Fibroblast of lung (primary cell): ENCODE measurements around the gene GDF7. TPM values are rescaled to one million over a fixed set of nuclear protein-coding genes. Genes with fewer than 3 reads are reported as not detected.

Experiments
- DNase-seq, 2 donors: peaks; one replicate each; pipeline versions ENCODE4 v3.0.0 to v3.0.0-alpha.2; 2010; ENCODE audit warnings: low read depth in 2 of 2
- H2AFZ ChIP-seq: 2 replicates; pipeline ENCODE4 v1.5.1; 2012; ENCODE audit warnings: low read length, control low read depth, inconsistent platforms
- H3K27ac ChIP-seq: 2 replicates; pipeline ENCODE4 v1.5.1; 2011; ENCODE audit warnings: low read length, control low read depth; ENCODE audit not compliant: insufficient read depth
- H3K27me3 ChIP-seq: 2 replicates; pipeline ENCODE4 v1.5.1; 2011; ENCODE audit warnings: mild to moderate bottlenecking, low read length; ENCODE audit not compliant: control insufficient read depth, insufficient read depth
- H3K36me3 ChIP-seq: 2 replicates; pipeline ENCODE4 v1.5.1; 2011; ENCODE audit warnings: low read length; ENCODE audit not compliant: control insufficient read depth, insufficient read depth
- H3K4me1 ChIP-seq: 2 replicates; pipeline ENCODE4 v1.5.1; 2011; ENCODE audit warnings: low read length; ENCODE audit not compliant: control insufficient read depth, insufficient read depth; ENCODE audit errors: extremely low read depth
- H3K4me2 ChIP-seq: 2 replicates; pipeline ENCODE4 v1.5.1; 2011; ENCODE audit warnings: low read length, control low read depth; ENCODE audit not compliant: insufficient read depth; ENCODE audit errors: extremely low read depth
- H3K4me3 ChIP-seq, 4 experiments: fragments of 200-600 bp in 1 of 4; sonication (generic) in 1 of 4; replicated peaks in 1 of 4; 2 replicates each; pipeline ENCODE4 v1.5.1; 2011 to 2016; ENCODE audit warnings: low read length in 4 of 4, low read depth in 3 of 4, mild to moderate bottlenecking in 3 of 4, control low read depth in 2 of 4, inconsistent platforms in 1 of 4, mixed read lengths in 1 of 4; ENCODE audit not compliant: insufficient read depth in 1 of 4; ENCODE audit errors: control extremely low read depth in 1 of 4
- H3K79me2 ChIP-seq: 2 replicates; pipeline ENCODE4 v1.5.1; 2012; ENCODE audit warnings: mild to moderate bottlenecking, low read length, inconsistent platforms; ENCODE audit not compliant: control insufficient read depth, insufficient read depth
- H3K9ac ChIP-seq: 2 replicates; pipeline ENCODE4 v1.5.1; 2011; ENCODE audit warnings: mild to moderate bottlenecking, low read length, control low read depth; ENCODE audit not compliant: insufficient read depth
- H3K9me3 ChIP-seq: 2 replicates; pipeline ENCODE4 v1.5.1; 2012; ENCODE audit warnings: low read depth, low read length; ENCODE audit not compliant: control insufficient read depth, insufficient read depth
- H4K20me1 ChIP-seq: 2 replicates; pipeline ENCODE4 v1.5.1; 2011; ENCODE audit warnings: low read length; ENCODE audit not compliant: control insufficient read depth, insufficient read depth; ENCODE audit errors: extremely low read depth
- CTCF ChIP-seq, 2 donors: IDR thresholded peaks in 1 of 2; conservative IDR thresholded peaks in 1 of 2; 1 replicate in 1 of 2; 2 replicates in 1 of 2; pipeline ENCODE4 v1.5.1; 2011 to 2012; ENCODE audit warnings: low read length in 2 of 2, control low read depth in 1 of 2, inconsistent platforms in 1 of 2, low read depth in 1 of 2, mild to moderate bottlenecking in 1 of 2
- EZH2 ChIP-seq: IDR thresholded peaks from 2 replicates; pipeline ENCODE4 v1.5.1; 2012; ENCODE audit warnings: low read length, control low read depth, mild to moderate bottlenecking; ENCODE audit errors: missing control alignments
- polyA plus RNA-seq, 2 donors: library from polyadenylated mRNA; depleted of rRNA in 1 of 2; stranded (reverse) in 1 of 2; unstranded in 1 of 2; fragments of >200 nt; gene quantifications; 2 replicates each; pipeline ENCODE4 v1.2.1, GENCODE V29; 2011 to 2012; ENCODE audit warnings: missing spikeins in 1 of 2
- total RNA-seq: library from RNA; depleted of rRNA; stranded (reverse); fragments of >200 nt; gene quantifications from 2 replicates; pipeline ENCODE4 v1.2.1, GENCODE V29; 2014

The GDF7 gene
- total and polyA plus RNA-seq, 2 donors (not counting 1 experiment from before 2014, with no cell fraction given), result 0.33 TPM; not detected in 1

DNA sequence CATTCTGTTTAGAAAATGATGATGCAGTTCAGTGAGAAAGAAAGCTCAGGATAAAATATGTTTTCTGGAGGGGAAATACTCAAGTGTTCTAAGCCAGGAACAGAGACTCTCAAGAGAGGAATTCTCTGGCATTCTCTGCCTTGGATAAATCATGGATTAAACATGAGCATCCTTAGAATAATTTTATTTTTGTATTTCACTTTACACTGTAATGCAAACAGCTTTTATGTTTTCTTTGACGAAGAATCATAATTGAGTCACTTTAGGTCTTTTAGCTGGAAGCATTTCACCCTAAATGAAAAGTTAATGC, 11.1 kb downstream of the GDF7 start:
- Histone ChIP-seq H3K27ac (no peak overlapping the region), H3K9me3 (no peaks in the 10 kb centered on the region), H3K79me2 (no peaks in the 10 kb centered on the region), H4K20me1 (no peaks in the 10 kb centered on the region), H3K4me3 (no peak overlapping the region), H3K9ac (no peak overlapping the region), H3K4me1 (peaks cover 7% of the 10 kb centered on the region), H3K36me3 (peaks cover 2% of the 10 kb centered on the region), H2AFZ (no peak overlapping the region), H3K4me2 (no peak overlapping the region), H3K27me3 (peaks cover 6% of the 10 kb centered on the region)
- TF ChIP-seq CTCF (conservative IDR thresholded peaks at IDR 0.05 in 1 of 2, IDR thresholded peaks at IDR 0.05 in 1 of 2; ENCODE audit: low read depth in 1 of 2, low read length in 2 of 2) (no peak), EZH2 (no peak)
- DNase-seq, result no peak

DNA sequence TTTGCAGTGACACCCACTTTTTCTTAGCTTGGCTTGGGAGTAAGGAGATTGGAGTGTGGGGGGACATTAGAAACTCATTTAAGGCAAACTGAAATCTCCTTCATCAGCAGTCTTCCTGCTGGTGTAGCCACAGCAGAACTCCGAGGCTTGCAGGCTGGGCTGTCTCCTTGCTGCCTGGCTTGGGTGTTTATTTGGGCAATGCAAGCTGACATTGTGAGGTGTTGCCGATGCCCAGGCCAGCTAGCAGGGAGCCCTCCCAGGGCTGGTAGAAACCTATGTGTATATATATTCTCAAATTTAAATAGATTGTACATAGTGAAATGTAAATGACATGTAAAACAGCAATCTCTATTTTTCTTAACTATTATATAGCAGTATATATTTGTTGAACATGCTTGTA, 11.8 kb downstream of the GDF7 start:
- Histone ChIP-seq H3K27me3 (peaks cover 4% of the 10 kb centered on the region), H4K20me1 (no peaks in the 10 kb centered on the region), H3K79me2 (no peaks in the 10 kb centered on the region), H3K9me3 (no peaks in the 10 kb centered on the region), H3K27ac (no peak overlapping the region), H3K4me2 (no peak overlapping the region), H3K4me3 (no peak overlapping the region), H3K36me3 (peaks cover 2% of the 10 kb centered on the region), H3K9ac (no peak overlapping the region), H3K4me1 (peaks cover 7% of the 10 kb centered on the region), H2AFZ (no peak overlapping the region)
- TF ChIP-seq CTCF (conservative IDR thresholded peaks at IDR 0.05 in 1 of 2, IDR thresholded peaks at IDR 0.05 in 1 of 2; ENCODE audit: low read depth in 1 of 2, low read length in 2 of 2) (no peak), EZH2 (no peak)
- no peak for DNase-seq

DNA sequence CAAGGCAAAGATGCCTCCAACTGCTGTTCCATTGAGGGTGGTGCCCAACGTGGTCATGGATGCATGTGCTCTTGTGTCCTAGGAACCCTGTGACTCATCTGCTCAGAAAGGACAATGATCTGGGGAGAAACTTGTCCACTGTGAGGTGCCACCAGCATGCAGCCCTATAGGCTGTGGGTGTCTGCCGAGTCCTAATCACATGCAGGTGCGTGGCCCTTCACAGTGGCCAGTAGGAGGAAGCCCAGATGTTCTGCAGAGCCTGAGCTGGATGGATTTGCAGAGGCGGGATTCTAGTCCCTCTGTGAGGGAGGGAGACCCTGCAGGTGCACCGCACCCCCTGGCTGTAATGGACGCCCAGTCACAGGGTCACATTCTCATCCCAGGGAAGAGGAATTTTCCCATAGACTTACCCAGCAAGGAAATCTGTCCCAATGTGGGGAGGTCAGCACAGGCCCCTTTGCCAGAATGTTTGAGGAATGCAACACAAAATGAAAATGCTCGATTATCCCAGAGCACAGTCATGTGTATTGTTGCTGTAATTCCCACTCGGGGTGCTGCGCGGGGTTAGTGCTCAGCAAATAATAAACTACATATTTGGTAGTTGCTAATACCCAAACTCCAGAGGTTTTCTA, 13.9 kb downstream of the GDF7 start:
- Histone ChIP-seq H3K36me3 (peaks cover 2% of the 10 kb centered on the region), H3K27me3 (no peaks in the 10 kb centered on the region), H3K27ac (no peak overlapping the region), H3K4me2 (no peak overlapping the region), H3K4me3 (no peak overlapping the region), H3K79me2 (no peaks in the 10 kb centered on the region), H3K4me1 (no peaks in the 10 kb centered on the region), H2AFZ (no peak overlapping the region), H3K9me3 (no peaks in the 10 kb centered on the region), H3K9ac (no peak overlapping the region), H4K20me1 (no peaks in the 10 kb centered on the region)
- TF ChIP-seq CTCF (conservative IDR thresholded peaks at IDR 0.05 in 1 of 2, IDR thresholded peaks at IDR 0.05 in 1 of 2; ENCODE audit: low read depth in 1 of 2, low read length in 2 of 2) (no peak), EZH2 (no peak)
- no peak for DNase-seq
